Esophagus squamous epithelium (tissue), 5 donors: ENCODE results near the gene CNTNAP4. TPM values are rescaled to one million over a fixed set of nuclear protein-coding genes. Genes with fewer than 3 reads are reported as not detected.

Experiments
- DNase-seq: peaks from one replicate; lab custom pipeline; 2025; lab: John Stamatoyannopoulos, UW
- H3K27ac ChIP-seq, 4 donors: fragments of 200-600 bp; sonication (generic); one replicate each; pipeline ENCODE4 v1.5.1; 2016 to 2019; ENCODE audit warnings: mild to moderate bottlenecking in 1 of 4
- H3K27me3 ChIP-seq, 4 donors: fragments of 200-600 bp; sonication (generic); 1 replicate in 3 of 4; 2 replicates in 1 of 4; pipeline versions ENCODE4 v1.5.1 to v1.6.0; 2017 to 2021; ENCODE audit warnings: antibody characterized with exemption in 1 of 4
- H3K36me3 ChIP-seq, 3 donors: fragments of 200-600 bp; sonication (generic); one replicate each; pipeline ENCODE4 v1.5.1; 2016 to 2019
- H3K4me1 ChIP-seq, 3 donors: fragments of 200-600 bp; sonication (generic); one replicate each; pipeline ENCODE4 v1.5.1; 2017 to 2019
- H3K4me3 ChIP-seq, 4 donors: fragments of 200-600 bp; sonication (generic); 1 replicate in 3 of 4; 2 replicates in 1 of 4; pipeline ENCODE4 v1.5.1; 2016 to 2019; ENCODE audit warnings: mild to moderate bottlenecking in 2 of 4, moderate library complexity in 1 of 4
- H3K9me3 ChIP-seq, 3 donors: fragments of 200-600 bp; sonication (generic); one replicate each; pipeline ENCODE4 v1.5.1; 2016 to 2019
- POLR2A ChIP-seq, 4 donors: fragments of 450-650 bp; IDR thresholded peaks; one replicate each; pipeline ENCODE4 v1.6.1; 2017; ENCODE audit warnings: antibody characterized with exemption in 4 of 4, mild to moderate bottlenecking in 4 of 4, moderate library complexity in 3 of 4
- WGBS, 2 donors: methylation state at CpG; one replicate each; pipeline ENCODE4 v1.1.5; 2018; 5-methylcytosine and 5-hydroxymethylcytosine counted together
- intact Hi-C: fragments of 100-400 bp; cut with DNase I; formaldehyde crosslinking; loops from one replicate; pipeline ENCODE4 v1.15.0; 2022
- total RNA-seq, 4 donors: library from RNA; depleted of rRNA; stranded (reverse); fragments of >200 nt; gene quantifications; one replicate each; pipeline ENCODE4 v1.1.0, GENCODE V29; 2016
- TF ChIP-seq, protein P1 (sequence below), 6 experiments: fragments of 450-650 bp in 4 of 6; fragments of 200-600 bp in 2 of 6; sonication (generic) in 2 of 6; IDR thresholded peaks; one replicate each; pipeline ENCODE4 v1.5.1; 2016 to 2019; ENCODE audit warnings: antibody characterized with exemption in 6 of 6, mild to moderate bottlenecking in 4 of 6, moderate library complexity in 4 of 6
- donor health status: DM: yes; HTN: yes; CAD: no.

Gene CNTNAP4
- total RNA-seq, 4 donors from 2014 or later, result not detected

DNA sequence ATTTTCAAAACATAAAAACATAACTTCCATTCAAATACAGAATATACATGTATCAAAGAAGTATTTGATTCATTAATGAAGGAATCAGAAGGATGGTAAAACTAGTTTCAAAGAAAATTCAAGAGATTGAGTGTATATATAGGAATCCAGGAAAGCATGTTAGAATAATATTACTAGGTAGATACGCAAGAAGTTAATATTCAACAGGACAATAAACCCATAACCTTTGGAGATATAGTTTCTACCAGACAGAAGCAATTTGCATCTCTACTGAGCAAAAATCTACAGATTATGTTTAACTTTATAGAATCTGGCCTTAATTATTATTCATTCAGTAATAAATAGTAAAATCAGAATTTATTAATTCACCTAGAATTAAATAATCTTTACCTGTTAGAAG, 166.8 kb downstream of the CNTNAP4 start:
- Histone ChIP-seq H3K27ac (no peak overlapping the region), H3K4me1 (no peaks in the 10 kb centered on the region), H3K4me3 (no peak overlapping the region), H3K9me3 (no peaks in the 10 kb centered on the region), H3K36me3 (no peaks in the 10 kb centered on the region), H3K27me3 (no peaks in the 10 kb centered on the region)
- TF ChIP-seq, protein P1, sequence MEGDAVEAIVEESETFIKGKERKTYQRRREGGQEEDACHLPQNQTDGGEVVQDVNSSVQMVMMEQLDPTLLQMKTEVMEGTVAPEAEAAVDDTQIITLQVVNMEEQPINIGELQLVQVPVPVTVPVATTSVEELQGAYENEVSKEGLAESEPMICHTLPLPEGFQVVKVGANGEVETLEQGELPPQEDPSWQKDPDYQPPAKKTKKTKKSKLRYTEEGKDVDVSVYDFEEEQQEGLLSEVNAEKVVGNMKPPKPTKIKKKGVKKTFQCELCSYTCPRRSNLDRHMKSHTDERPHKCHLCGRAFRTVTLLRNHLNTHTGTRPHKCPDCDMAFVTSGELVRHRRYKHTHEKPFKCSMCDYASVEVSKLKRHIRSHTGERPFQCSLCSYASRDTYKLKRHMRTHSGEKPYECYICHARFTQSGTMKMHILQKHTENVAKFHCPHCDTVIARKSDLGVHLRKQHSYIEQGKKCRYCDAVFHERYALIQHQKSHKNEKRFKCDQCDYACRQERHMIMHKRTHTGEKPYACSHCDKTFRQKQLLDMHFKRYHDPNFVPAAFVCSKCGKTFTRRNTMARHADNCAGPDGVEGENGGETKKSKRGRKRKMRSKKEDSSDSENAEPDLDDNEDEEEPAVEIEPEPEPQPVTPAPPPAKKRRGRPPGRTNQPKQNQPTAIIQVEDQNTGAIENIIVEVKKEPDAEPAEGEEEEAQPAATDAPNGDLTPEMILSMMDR (IDR thresholded peaks at IDR 0.05), result no peak
- no peak for TF ChIP-seq POLR2A (IDR thresholded peaks at IDR 0.05)
- DNase-seq, result no peak
- intact Hi-C loops, result no loop called here
- 93 to 96% methylated on average over 1 of the region's 1 CpG for WGBS, 2 donors

DNA sequence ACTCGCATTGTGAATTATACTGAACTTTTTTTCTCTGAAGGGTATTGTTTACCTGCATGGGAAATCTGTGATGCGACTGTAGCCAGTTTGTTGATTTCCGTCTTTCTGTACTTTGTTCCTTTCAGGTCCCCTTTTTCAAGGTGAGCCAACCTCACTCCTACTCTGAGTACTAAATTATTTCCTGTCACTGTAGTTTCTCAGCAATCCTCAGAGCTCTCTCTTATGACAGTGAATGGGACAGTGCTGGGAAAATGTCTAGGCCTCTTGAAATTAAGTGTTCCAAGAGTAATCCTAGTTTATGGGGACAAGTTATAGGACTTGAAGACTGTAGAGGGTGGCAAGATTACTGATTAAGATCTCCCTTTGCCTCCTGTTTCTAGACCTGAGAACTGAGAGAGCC, 167.6 kb downstream of the CNTNAP4 start:
- TF ChIP-seq POLR2A (IDR thresholded peaks at IDR 0.05), result no peak
- TF ChIP-seq, protein P1 (IDR thresholded peaks at IDR 0.05), result no peak
- WGBS, 2 donors, result 65 to 76% methylated on average over 2 of the region's 3 CpGs
- Histone ChIP-seq H3K27me3 (no peaks in the 10 kb centered on the region), H3K27ac (no peak overlapping the region), H3K4me1 (no peaks in the 10 kb centered on the region), H3K36me3 (no peaks in the 10 kb centered on the region), H3K4me3 (no peak overlapping the region), H3K9me3 (no peaks in the 10 kb centered on the region)
- intact Hi-C loops, result no loop called here
- no peak for DNase-seq

- Histone ChIP-seq H3K9me3 (no peaks in the 10 kb centered on the region), H3K4me1 (no peaks in the 10 kb centered on the region), H3K27ac (no peak overlapping the region), H3K4me3 (no peak overlapping the region), H3K36me3 (no peaks in the 10 kb centered on the region), H3K27me3 (no peaks in the 10 kb centered on the region)
- DNase-seq, result no peak
- intact Hi-C loops, result no loop called here
- no peak for TF ChIP-seq POLR2A (IDR thresholded peaks at IDR 0.05)
- TF ChIP-seq, protein P1 (IDR thresholded peaks at IDR 0.05), result no peak
- 64 to 76% methylated on average over 3 of the region's 3 CpGs for WGBS, 2 donors
These were observed 168.6 kb downstream of the CNTNAP4 start for GRCh38 chr16:76445815-76446214.

DNA sequence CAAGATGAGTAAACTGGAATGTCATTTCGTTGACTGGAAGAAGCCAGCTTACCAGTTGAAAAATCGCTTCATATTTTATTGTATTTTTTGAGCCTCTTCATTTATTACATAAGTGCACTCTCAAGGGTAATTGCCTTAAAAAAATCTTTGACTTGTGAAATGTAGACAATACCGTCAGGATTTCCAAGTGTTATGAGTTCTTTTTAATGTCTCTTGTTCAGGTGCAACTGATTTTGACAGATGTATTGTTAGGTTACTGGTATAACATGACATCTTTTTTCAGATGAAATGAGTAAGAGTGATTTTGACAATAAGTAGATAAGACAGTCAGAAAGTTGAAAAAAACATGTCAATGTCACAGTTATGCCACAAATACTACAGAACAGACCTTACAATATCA, 169.1 kb downstream of the CNTNAP4 start:
- WGBS, 2 donors, result 44 to 47% methylated on average over 3 of the region's 3 CpGs
- H3K9me3 ChIP-seq, result no peaks in the 10 kb centered on the region
- H3K4me1 ChIP-seq, result no peaks in the 10 kb centered on the region
- H3K36me3 ChIP-seq, result no peaks in the 10 kb centered on the region
- H3K4me3 ChIP-seq, result no peak overlapping the region
- no peak overlapping the region for H3K27ac ChIP-seq
- intact Hi-C loops, result no loop called here
- DNase-seq, result no peak
- TF ChIP-seq, protein P1 (IDR thresholded peaks at IDR 0.05), result no peak
- no peak for TF ChIP-seq POLR2A (IDR thresholded peaks at IDR 0.05)
- no peaks in the 10 kb centered on the region for H3K27me3 ChIP-seq

GRCh38 chr16:76450890-76451289, 173.7 kb downstream of the CNTNAP4 start:
- DNase-seq, result no peak
- Histone ChIP-seq H3K27ac (no peak overlapping the region), H3K27me3 (no peaks in the 10 kb centered on the region), H3K4me1 (no peaks in the 10 kb centered on the region), H3K4me3 (no peak overlapping the region), H3K9me3 (no peaks in the 10 kb centered on the region), H3K36me3 (no peaks in the 10 kb centered on the region)
- TF ChIP-seq, protein P1 (IDR thresholded peaks at IDR 0.05), result no peak
- no peak for TF ChIP-seq POLR2A (IDR thresholded peaks at IDR 0.05)
- intact Hi-C loops, result no loop called here
- 67 to 75% methylated on average over 3 to 6 of the region's 6 CpGs for WGBS, 2 donors
